GM23338 (cell line): ENCODE results near the gene GAGE12J. TPM values are rescaled to one million over a fixed set of nuclear protein-coding genes. Genes with fewer than 3 reads are reported as not detected.

ENCODE experiments used
- ATAC-seq: fragments of 200-7000 bp; cut with Tn5 transposase; 3 replicates; pipeline ENCODE4 v1.9.1; 2020
- DNase-seq: peaks from one replicate; pipeline ENCODE4 v3.0.0-alpha.2; 2015; ENCODE audit warnings: low spot score
- H2AFZ ChIP-seq: fragments of 200-600 bp; sonication (generic); 2 replicates; pipeline ENCODE4 v1.8.0; 2016; ENCODE audit warnings: antibody characterized with exemption, mild to moderate bottlenecking, moderate library complexity
- H3F3A ChIP-seq: fragments of 200-600 bp; sonication (generic); replicated peaks from 2 replicates; pipeline ENCODE4 v1.8.0; 2017; ENCODE audit warnings: antibody characterized with exemption, mixed run types, low read depth
- H3K27ac ChIP-seq: fragments of 200-600 bp; sonication (generic); 2 replicates; pipeline ENCODE4 v1.6.1; 2016; ENCODE audit warnings: low read depth
- H3K27me3 ChIP-seq: fragments of 200-600 bp; sonication (generic); 2 replicates; pipeline ENCODE4 v1.8.0; 2016; ENCODE audit warnings: mild to moderate bottlenecking, mixed run types, moderate library complexity; ENCODE audit not compliant: insufficient read depth
- H3K36me3 ChIP-seq: fragments of 200-600 bp; sonication (generic); 2 replicates; pipeline ENCODE4 v1.8.0; 2016; ENCODE audit warnings: mild to moderate bottlenecking; ENCODE audit not compliant: insufficient read depth
- H3K4me1 ChIP-seq: fragments of 200-600 bp; sonication (generic); 2 replicates; pipeline ENCODE4 v1.8.0; 2016; ENCODE audit warnings: mild to moderate bottlenecking, moderate library complexity; ENCODE audit not compliant: insufficient read depth
- H3K4me2 ChIP-seq: fragments of 200-600 bp; sonication (generic); 2 replicates; pipeline ENCODE4 v1.7.1; 2017; ENCODE audit warnings: mixed run types
- H3K4me3 ChIP-seq: fragments of 200-600 bp; sonication (generic); 2 replicates; pipeline ENCODE4 v1.6.1; 2016; ENCODE audit warnings: mixed run types
- H3K79me2 ChIP-seq: fragments of 200-600 bp; sonication (generic); replicated peaks from 2 replicates; pipeline ENCODE4 v1.8.0; 2017; ENCODE audit warnings: mild to moderate bottlenecking; ENCODE audit not compliant: insufficient read depth
- H3K9me2 ChIP-seq: fragments of 200-600 bp; sonication (generic); 2 replicates; pipeline ENCODE4 v1.8.0; 2017; ENCODE audit not compliant: insufficient read depth
- H4K20me1 ChIP-seq: fragments of 200-600 bp; sonication (generic); replicated peaks from 2 replicates; pipeline ENCODE4 v1.8.0; 2017; ENCODE audit warnings: mild to moderate bottlenecking; ENCODE audit not compliant: insufficient read depth
- H3K27ac Mint-ChIP-seq: 2 replicates; pipeline ENCODE4 v1.8.0; 2020; ENCODE audit warnings: inconsistent platforms, mild to moderate bottlenecking, moderate library complexity, mixed read lengths
- H3K27me3 Mint-ChIP-seq: 3 replicates; pipeline ENCODE4 v1.8.0; 2022; ENCODE audit warnings: low read depth, mild to moderate bottlenecking, moderate library complexity, mixed read lengths, inconsistent platforms; ENCODE audit not compliant: insufficient read depth, poor library complexity
- H3K36me3 Mint-ChIP-seq: 3 replicates; pipeline ENCODE4 v1.8.0; 2021; ENCODE audit warnings: low read depth, mild to moderate bottlenecking, inconsistent platforms, moderate library complexity, mixed read lengths
- H3K4me1 Mint-ChIP-seq: 3 replicates; pipeline ENCODE4 v1.8.0; 2020; ENCODE audit warnings: mild to moderate bottlenecking, inconsistent platforms, mixed read lengths
- H3K4me3 Mint-ChIP-seq: 3 replicates; pipeline ENCODE4 v1.8.0; 2021; ENCODE audit warnings: moderate library complexity, mild to moderate bottlenecking, inconsistent platforms, mixed read lengths
- H3K9me3 Mint-ChIP-seq: 3 replicates; pipeline ENCODE4 v1.8.0; 2020; ENCODE audit warnings: moderate library complexity, mild to moderate bottlenecking, inconsistent platforms, mixed read lengths
- CREB1 ChIP-seq: fragments of 250-450 bp; sonication (Bioruptor Pico); IDR thresholded peaks from 2 replicates; pipeline ENCODE4 v1.5.0; 2020; ENCODE audit warnings: low read depth, mild to moderate bottlenecking, moderate library complexity
- ETS1 ChIP-seq: IDR thresholded peaks from 2 replicates; pipeline ENCODE4 v1.6.1; 2016; ENCODE audit warnings: antibody characterized with exemption
- EZH2 ChIP-seq: fragments of 200-600 bp; sonication (generic); IDR thresholded peaks from one replicate; pipeline ENCODE4 v1.8.0; 2017; ENCODE audit warnings: antibody characterized with exemption, mild to moderate bottlenecking, low read depth; ENCODE audit not compliant: unreplicated experiment
- EZH2phosphoT487 ChIP-seq: fragments of 200-600 bp; sonication (generic); IDR thresholded peaks from one replicate; pipeline ENCODE4 v1.8.1; 2018; ENCODE audit warnings: antibody characterized with exemption; ENCODE audit not compliant: unreplicated experiment
- JUNB ChIP-seq: IDR thresholded peaks from one replicate; pipeline ENCODE4 v1.6.1; 2016; ENCODE audit warnings: antibody characterized with exemption; ENCODE audit not compliant: unreplicated experiment
- NANOG ChIP-seq: IDR thresholded peaks from 2 replicates; pipeline ENCODE4 v1.6.1; 2016; ENCODE audit warnings: antibody characterized with exemption, borderline replicate concordance
- POLR2AphosphoS5 ChIP-seq: IDR thresholded peaks from 2 replicates; pipeline ENCODE4 v1.6.1; 2016; ENCODE audit warnings: antibody characterized with exemption, low read depth
- ZNF114 ChIP-seq: fragments of 250-450 bp; sonication (Bioruptor Pico); IDR thresholded peaks from 2 replicates; pipeline ENCODE4 v1.5.0; 2020; ENCODE audit warnings: mild to moderate bottlenecking, moderate library complexity
- ZNF462 ChIP-seq: fragments of 250-450 bp; sonication (Bioruptor Pico); IDR thresholded peaks from 2 replicates; pipeline ENCODE4 v1.5.0; 2020; ENCODE audit warnings: mild to moderate bottlenecking, moderate library complexity
- polyA plus RNA-seq: library from polyadenylated mRNA; unstranded; fragments of >200 nt; fragmentation: Nextera tagmentation; extraction: Ambion mirVana; gene quantifications from 2 replicates; pipeline ENCODE4 v1.2.1, GENCODE V29; 2016
- total RNA-seq: library from RNA; depleted of rRNA; stranded (reverse); fragments of >200 nt; shearing (Covaris generic); gene quantifications from 2 replicates; pipeline ENCODE4 v1.2.3, GENCODE V29; 2014

The GAGE12J gene
- total and polyA plus RNA-seq, 2 experiments from 2014 or later: not detected

GRCh38 chrX:49312176-49312575 lies 9.7 kb upstream of the GAGE12J start (continued):
- no peak for TF ChIP-seq ZNF462 (CRISPR knock-in tag)

- H3K4me3 ChIP-seq: no peak overlapping the region
- Mint-ChIP-seq H3K27me3 (peaks cover 2% of the 10 kb centered on the region), H3K4me1 (peaks cover 13% of the 10 kb centered on the region; the same call in 2 of the 3 replicates), H3K4me3 (no peak overlapping the region), H3K36me3 (no peaks in the 10 kb centered on the region), H3K27ac (no peak overlapping the region), H3K9me3 (no peaks in the 10 kb centered on the region)
- DNase-seq (no peak), ATAC-seq (no peak)
- H2AFZ ChIP-seq: no peak overlapping the region
- no peaks in the 10 kb centered on the region for H3F3A ChIP-seq
- H3K36me3 ChIP-seq: no peaks in the 10 kb centered on the region
- H3K27me3 ChIP-seq: no peaks in the 10 kb centered on the region
- H3K4me2 ChIP-seq: no peak overlapping the region
- H3K79me2 ChIP-seq: no peaks in the 10 kb centered on the region
- no peaks in the 10 kb centered on the region; the same call in 1 of the 2 replicates for H3K4me1 ChIP-seq
- no peaks in the 10 kb centered on the region for H3K9me2 ChIP-seq
- H4K20me1 ChIP-seq: no peaks in the 10 kb centered on the region
- no peak overlapping the region for H3K27ac ChIP-seq
- TF ChIP-seq NANOG: no peak
- no peak for TF ChIP-seq EZH2phosphoT487
- TF ChIP-seq CREB1: no peak
- no peak for TF ChIP-seq POLR2AphosphoS5
- no peak for TF ChIP-seq EZH2
- TF ChIP-seq JUNB: no peak
- TF ChIP-seq ETS1: no peak
- no peak for TF ChIP-seq ZNF462 (CRISPR knock-in tag)
- TF ChIP-seq ZNF114: no peak
Observed at GRCh38 chrX:49316085-49316484, 5.8 kb upstream of the GAGE12J start.
